Measurements from ENCODE around the gene SLC28A3.

Gene SLC28A3

GRCh38 chr9:84278130-84278529 lies 62.4 kb downstream of the SLC28A3 start:
- H3K9ac ChIP-seq (ENCODE audit: low read length): no peak overlapping the region
- no peak overlapping the region for H2BK5ac ChIP-seq (ENCODE audit: low read depth, low read length, poor library complexity, severe bottlenecking)
- no peak overlapping the region for H3K4me2 ChIP-seq (ENCODE audit: low read length, poor library complexity, severe bottlenecking)
- H3K4me3 ChIP-seq (ENCODE audit: insufficient read depth in 1 of 2, low read depth in 1 of 2, low read length in 2 of 2): no peak overlapping the region
- H2AFZ ChIP-seq (ENCODE audit: low read depth, low read length): no peak overlapping the region
- no peak overlapping the region for H2AK5ac ChIP-seq (ENCODE audit: low read length, severe bottlenecking)
- peaks cover 0 to 9% of the 10 kb centered on the region in 2 experiments for H3K27me3 ChIP-seq (ENCODE audit: control insufficient read depth in 1 of 2, insufficient read depth in 1 of 2, low read length in 2 of 2)
- no peaks in the 10 kb centered on the region for H3K4me1 ChIP-seq (ENCODE audit: control insufficient read depth, insufficient read depth, low read depth, low read length)
- no peak overlapping the region for H2BK12ac ChIP-seq (ENCODE audit: low read length in 2 of 2)
- H3K18ac ChIP-seq (ENCODE audit: low read depth in 1 of 2, low read length in 2 of 2): no peak overlapping the region
- H3K36me3 ChIP-seq (ENCODE audit: control insufficient read depth in 1 of 2, insufficient read depth in 2 of 2, low read depth in 1 of 2, low read length in 2 of 2): no peaks in the 10 kb centered on the region
- H3K23ac ChIP-seq (ENCODE audit: low read length in 2 of 2): no peak overlapping the region
- 85% methylated on average over 1 of the region's 1 CpG for WGBS
- H2BK120ac ChIP-seq (ENCODE audit: low read depth, low read length): no peak overlapping the region
- H4K91ac ChIP-seq (ENCODE audit: low read length): no peak overlapping the region
- no peak overlapping the region for H4K8ac ChIP-seq (ENCODE audit: low read length)
- no peak overlapping the region for H3K27ac ChIP-seq (ENCODE audit: low read length, poor library complexity, severe bottlenecking)
- H2BK15ac ChIP-seq (ENCODE audit: low read depth, poor library complexity, severe bottlenecking): no peak overlapping the region
- no peaks in the 10 kb centered on the region for H3K79me1 ChIP-seq (replicated peaks; ENCODE audit: low read length, poor library complexity, severe bottlenecking)
- H3K9me3 ChIP-seq (ENCODE audit: control insufficient read depth, low read length): no peaks in the 10 kb centered on the region
- no peak overlapping the region for H3K14ac ChIP-seq (ENCODE audit: low read length in 2 of 2)
- DNase-seq: no peak
- H3K4ac ChIP-seq (ENCODE audit: low read depth in 1 of 2, low read length in 2 of 2): no peak overlapping the region

- no peak overlapping the region for H2BK12ac ChIP-seq (ENCODE audit: low read length in 2 of 2)
- H3K27me3 ChIP-seq (ENCODE audit: control insufficient read depth in 1 of 2, insufficient read depth in 1 of 2, low read length in 2 of 2): peaks cover 0 to 9% of the 10 kb centered on the region in 2 experiments
- no peak for DNase-seq
- no peak overlapping the region for H2BK120ac ChIP-seq (ENCODE audit: low read depth, low read length)
- H3K9ac ChIP-seq (ENCODE audit: low read length): no peak overlapping the region
- H3K14ac ChIP-seq (ENCODE audit: low read length in 2 of 2): no peak overlapping the region
- H3K4ac ChIP-seq (ENCODE audit: low read depth in 1 of 2, low read length in 2 of 2): no peak overlapping the region
- WGBS: 84% methylated on average over 1 of the region's 3 CpGs
- H4K91ac ChIP-seq (ENCODE audit: low read length): no peak overlapping the region
- no peak overlapping the region for H2BK15ac ChIP-seq (ENCODE audit: low read depth, poor library complexity, severe bottlenecking)
- no peak overlapping the region for H2AFZ ChIP-seq (ENCODE audit: low read depth, low read length)
- H3K4me3 ChIP-seq (ENCODE audit: insufficient read depth in 1 of 2, low read depth in 1 of 2, low read length in 2 of 2): no peak overlapping the region
- H2AK5ac ChIP-seq (ENCODE audit: low read length, severe bottlenecking): no peak overlapping the region
- no peak overlapping the region for H3K4me2 ChIP-seq (ENCODE audit: low read length, poor library complexity, severe bottlenecking)
- no peak overlapping the region for H4K8ac ChIP-seq (ENCODE audit: low read length)
- H3K36me3 ChIP-seq (ENCODE audit: control insufficient read depth in 1 of 2, insufficient read depth in 2 of 2, low read depth in 1 of 2, low read length in 2 of 2): no peaks in the 10 kb centered on the region
- H3K9me3 ChIP-seq (ENCODE audit: control insufficient read depth, low read length): no peaks in the 10 kb centered on the region
- H2BK5ac ChIP-seq (ENCODE audit: low read depth, low read length, poor library complexity, severe bottlenecking): no peak overlapping the region
- H3K18ac ChIP-seq (ENCODE audit: low read depth in 1 of 2, low read length in 2 of 2): no peak overlapping the region
- no peaks in the 10 kb centered on the region for H3K4me1 ChIP-seq (ENCODE audit: control insufficient read depth, insufficient read depth, low read depth, low read length)
- no peak overlapping the region for H3K23ac ChIP-seq (ENCODE audit: low read length in 2 of 2)
- H3K79me1 ChIP-seq (replicated peaks; ENCODE audit: low read length, poor library complexity, severe bottlenecking): no peaks in the 10 kb centered on the region
- no peak overlapping the region for H3K27ac ChIP-seq (ENCODE audit: low read length, poor library complexity, severe bottlenecking)
These were observed 62.9 kb downstream of the SLC28A3 start for GRCh38 chr9:84277646-84278045.

- no peaks in the 10 kb centered on the region for H3K9me3 ChIP-seq (ENCODE audit: control insufficient read depth, low read length)
- WGBS: 74% methylated on average over 3 of the region's 3 CpGs
- no peak overlapping the region for H3K23ac ChIP-seq (ENCODE audit: low read length in 2 of 2)
- H2BK5ac ChIP-seq (ENCODE audit: low read depth, low read length, poor library complexity, severe bottlenecking): no peak overlapping the region
- H3K4me3 ChIP-seq (ENCODE audit: insufficient read depth in 1 of 2, low read depth in 1 of 2, low read length in 2 of 2): no peak overlapping the region
- no peak overlapping the region for H2BK120ac ChIP-seq (ENCODE audit: low read depth, low read length)
- H3K9ac ChIP-seq (ENCODE audit: low read length): no peak overlapping the region
- H3K18ac ChIP-seq (ENCODE audit: low read depth in 1 of 2, low read length in 2 of 2): no peak overlapping the region
- no peaks in the 10 kb centered on the region for H3K36me3 ChIP-seq (ENCODE audit: control insufficient read depth in 1 of 2, insufficient read depth in 2 of 2, low read depth in 1 of 2, low read length in 2 of 2)
- H4K91ac ChIP-seq (ENCODE audit: low read length): no peak overlapping the region
- no peak for DNase-seq
- H2AK5ac ChIP-seq (ENCODE audit: low read length, severe bottlenecking): no peak overlapping the region
- no peak overlapping the region for H2AFZ ChIP-seq (ENCODE audit: low read depth, low read length)
- no peak overlapping the region for H3K14ac ChIP-seq (ENCODE audit: low read length in 2 of 2)
- H2BK15ac ChIP-seq (ENCODE audit: low read depth, poor library complexity, severe bottlenecking): no peak overlapping the region
- no peak overlapping the region for H2BK12ac ChIP-seq (ENCODE audit: low read length in 2 of 2)
- H4K8ac ChIP-seq (ENCODE audit: low read length): no peak overlapping the region
- H3K27ac ChIP-seq (ENCODE audit: low read length, poor library complexity, severe bottlenecking): no peak overlapping the region
- H3K4me1 ChIP-seq (ENCODE audit: control insufficient read depth, insufficient read depth, low read depth, low read length): no peaks in the 10 kb centered on the region
- peaks cover 0 to 9% of the 10 kb centered on the region in 2 experiments for H3K27me3 ChIP-seq (ENCODE audit: control insufficient read depth in 1 of 2, insufficient read depth in 1 of 2, low read length in 2 of 2)
- H3K4ac ChIP-seq (ENCODE audit: low read depth in 1 of 2, low read length in 2 of 2): no peak overlapping the region
- H3K4me2 ChIP-seq (ENCODE audit: low read length, poor library complexity, severe bottlenecking): no peak overlapping the region
- H3K79me1 ChIP-seq (replicated peaks; ENCODE audit: low read length, poor library complexity, severe bottlenecking): no peaks in the 10 kb centered on the region
These were observed 63.8 kb downstream of the SLC28A3 start for GRCh38 chr9:84276741-84277140.

GRCh38 chr9:84271921-84272556 lies 68.5 kb downstream of the SLC28A3 start:
- WGBS: 81% methylated on average over 18 of the region's 19 CpGs
- H2BK15ac ChIP-seq (ENCODE audit: low read depth, poor library complexity, severe bottlenecking): no peak overlapping the region

More at GRCh38 chr9:84271921-84272556, 68.5 kb downstream of the SLC28A3 start:
- H2AK5ac ChIP-seq (ENCODE audit: low read length, severe bottlenecking): no peak overlapping the region
- H3K4ac ChIP-seq (ENCODE audit: low read depth in 1 of 2, low read length in 2 of 2): no peak overlapping the region
- no peak overlapping the region for H3K27ac ChIP-seq (ENCODE audit: low read length, poor library complexity, severe bottlenecking)
- no peak overlapping the region for H3K4me2 ChIP-seq (ENCODE audit: low read length, poor library complexity, severe bottlenecking)
- peak overlapping the region in 1 of 2 experiments; percentile 75 for H3K4me3 ChIP-seq (ENCODE audit: insufficient read depth in 1 of 2, low read depth in 1 of 2, low read length in 2 of 2)
- no peaks in the 10 kb centered on the region for H3K9me3 ChIP-seq (ENCODE audit: control insufficient read depth, low read length)
- no peaks in the 10 kb centered on the region for H3K79me1 ChIP-seq (replicated peaks; ENCODE audit: low read length, poor library complexity, severe bottlenecking)
- no peak overlapping the region for H3K18ac ChIP-seq (ENCODE audit: low read depth in 1 of 2, low read length in 2 of 2)
- H4K91ac ChIP-seq (ENCODE audit: low read length): no peak overlapping the region
- no peaks in the 10 kb centered on the region for H3K36me3 ChIP-seq (ENCODE audit: control insufficient read depth in 1 of 2, insufficient read depth in 2 of 2, low read depth in 1 of 2, low read length in 2 of 2)
- no peaks in the 10 kb centered on the region for H3K4me1 ChIP-seq (ENCODE audit: control insufficient read depth, insufficient read depth, low read depth, low read length)
- no peak for DNase-seq
- H2BK120ac ChIP-seq (ENCODE audit: low read depth, low read length): no peak overlapping the region
- no peak overlapping the region for H3K23ac ChIP-seq (ENCODE audit: low read length in 2 of 2)
- H2BK12ac ChIP-seq (ENCODE audit: low read length in 2 of 2): no peak overlapping the region
- no peak overlapping the region for H2BK5ac ChIP-seq (ENCODE audit: low read depth, low read length, poor library complexity, severe bottlenecking)
- H3K27me3 ChIP-seq (ENCODE audit: control insufficient read depth in 1 of 2, insufficient read depth in 1 of 2, low read length in 2 of 2): peaks cover 0 to 9% of the 10 kb centered on the region in 2 experiments
- H3K9ac ChIP-seq (ENCODE audit: low read length): peak overlapping the region; percentile 85
- no peak overlapping the region for H2AFZ ChIP-seq (ENCODE audit: low read depth, low read length)
- H4K8ac ChIP-seq (ENCODE audit: low read length): no peak overlapping the region
- no peak overlapping the region for H3K14ac ChIP-seq (ENCODE audit: low read length in 2 of 2)

Measured in mesenchymal stem cell (in vitro differentiated cells and primary cell).